H1 (cell line): ENCODE data around the gene NPNT. TPM values are rescaled to one million over a fixed set of nuclear protein-coding genes. Genes with fewer than 3 reads are reported as not detected.

Source experiments
- CEBPB ChIP-seq: IDR thresholded peaks from 2 replicates; pipeline ENCODE4 v1.6.1; 2012; ENCODE audit warnings: low read depth, low read length
- CHD2 ChIP-seq: IDR thresholded peaks from 2 replicates; pipeline ENCODE4 v1.6.1; 2012; ENCODE audit warnings: low read length, improper control_type of control experiment
- CTBP2 ChIP-seq: IDR thresholded peaks from 2 replicates; pipeline ENCODE4 v1.7.0; 2011; ENCODE audit warnings: borderline replicate concordance, mild to moderate bottlenecking, moderate library complexity, mixed read lengths, low read length; ENCODE audit not compliant: insufficient read depth, insufficient read length
- GTF2F1 ChIP-seq: IDR thresholded peaks from 2 replicates; pipeline ENCODE4 v1.6.1; 2012; ENCODE audit warnings: low read depth, low read length, improper control_type of control experiment, borderline replicate concordance
- HDAC2 ChIP-seq, 2 experiments: fragments of 300-600 bp in 1 of 2; sonication (generic) in 1 of 2; IDR thresholded peaks; 2 replicates each; pipeline ENCODE4 v1.6.1; 2011 to 2012; ENCODE audit warnings: low read depth in 2 of 2, low read length in 2 of 2, mild to moderate bottlenecking in 2 of 2, moderate library complexity in 2 of 2, borderline replicate concordance in 1 of 2, inconsistent platforms in 1 of 2
- PHF8 ChIP-seq: fragments of 200-600 bp; sonication (generic); conservative IDR thresholded peaks from 2 replicates; pipeline ENCODE4 v1.7.1; 2012; ENCODE audit warnings: low read depth, mild to moderate bottlenecking, inconsistent platforms, low read length, moderate library complexity
- POLR2AphosphoS5 ChIP-seq: IDR thresholded peaks from 2 replicates; pipeline ENCODE4 v1.6.1; 2011; ENCODE audit warnings: low read depth, low read length
- SP2 ChIP-seq: IDR thresholded peaks from 2 replicates; pipeline ENCODE4 v1.6.1; 2012; ENCODE audit warnings: mild to moderate bottlenecking, low read length, inconsistent platforms
- TCF12 ChIP-seq: IDR thresholded peaks from 2 replicates; pipeline ENCODE4 v1.6.1; 2011; ENCODE audit warnings: low read depth, mild to moderate bottlenecking, low read length
- TEAD4 ChIP-seq: IDR thresholded peaks from 2 replicates; pipeline ENCODE4 v1.6.1; 2012; ENCODE audit warnings: low read depth, low read length, inconsistent platforms, mixed read lengths
- YY1 ChIP-seq: IDR thresholded peaks from 2 replicates; pipeline ENCODE4 v1.6.1; 2011; ENCODE audit warnings: low read depth, mild to moderate bottlenecking, low read length
- polyA plus RNA-seq, 7 experiments: library from polyadenylated mRNA; depleted of rRNA in 3 of 7; stranded (reverse) in 5 of 7; unstranded in 2 of 7; fragments of >200 nt in 5 of 7; fragments of 200-250 nt in 2 of 7; gene quantifications; 1 replicate in 5 of 7; 2 replicates in 1 of 7; 4 replicates in 1 of 7; pipeline versions ENCODE4 v1.2.1 to v1.2.3, GENCODE V29; 2011 to 2013; ENCODE audit warnings: missing spikeins in 2 of 7, mixed read lengths in 2 of 7
- total RNA-seq: library from RNA; stranded (reverse); fragmentation: NEBNext Ultra II Directional; extraction: Animal tissue kit (Norgen Biotek cat#: 25700); gene quantifications from 2 replicates; pipeline ENCODE4 v1.2.1, GENCODE V29; 2021
- TF ChIP-seq, protein P1 (sequence below): IDR thresholded peaks from 2 replicates; pipeline ENCODE4 v1.6.1; 2011; ENCODE audit warnings: low read length, improper control_type of control experiment
- TF ChIP-seq, protein P2 (sequence below), 3 experiments: IDR thresholded peaks; 1 replicate in 2 of 3; 2 replicates in 1 of 3; pipeline versions ENCODE4 v1.5.1 to v1.6.1; 2011; ENCODE audit warnings: low read length in 3 of 3, mild to moderate bottlenecking in 3 of 3, inconsistent platforms in 2 of 3, low read depth in 1 of 3, moderate library complexity in 1 of 3; ENCODE audit not compliant: insufficient read depth in 1 of 3; ENCODE audit errors: control extremely low read depth in 1 of 3

The NPNT gene
- total and polyA plus RNA-seq, 2 of the 8 experiments (the other 6 are each of a cell fraction or from before 2014, with no cell fraction given), result 0.24 to 0.97 TPM

DNA sequence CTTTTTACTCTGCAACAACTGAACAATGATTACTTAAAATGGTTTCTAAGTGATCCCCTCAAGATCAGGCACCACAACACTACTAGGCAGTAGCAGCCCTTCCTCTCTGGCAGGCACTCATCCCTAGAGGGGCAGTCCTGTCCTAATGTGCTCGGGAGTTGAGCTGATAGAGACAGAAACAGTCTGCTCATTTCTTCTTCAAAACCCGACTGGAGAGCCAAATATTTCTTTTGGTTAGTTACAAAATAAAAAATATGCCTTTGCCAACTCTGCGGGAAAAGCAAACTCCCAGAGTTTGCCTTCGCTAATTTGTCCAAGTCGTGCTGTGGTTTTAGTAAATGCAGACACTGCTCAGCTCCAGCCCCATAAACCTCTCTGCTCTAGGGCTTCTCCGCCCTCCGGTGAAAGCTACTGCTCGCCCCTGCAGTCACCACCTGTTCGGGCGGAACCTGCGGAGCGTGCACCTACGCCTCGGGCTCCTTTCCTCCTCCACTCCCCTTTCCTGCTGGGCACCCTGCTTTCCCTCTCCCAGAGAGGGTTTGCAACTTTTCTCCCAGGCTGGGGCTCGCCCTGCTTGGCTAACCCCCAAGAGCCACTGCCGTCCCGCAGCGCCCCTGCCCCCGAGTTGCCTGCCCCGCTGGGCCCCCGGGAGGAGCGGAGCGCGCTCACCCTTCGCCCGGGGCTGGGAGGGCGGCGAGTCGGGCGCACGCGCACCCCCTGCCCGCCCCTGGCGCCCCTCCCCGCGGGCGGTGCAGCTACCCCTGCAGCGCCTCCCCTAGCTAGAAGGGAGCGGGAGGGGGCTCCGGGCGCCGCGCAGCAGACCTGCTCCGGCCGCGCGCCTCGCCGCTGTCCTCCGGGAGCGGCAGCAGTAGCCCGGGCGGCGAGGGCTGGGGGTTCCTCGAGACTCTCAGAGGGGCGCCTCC, at the start of gene NPNT (continued):
- TF ChIP-seq POLR2AphosphoS5, result no peak
- no peak for TF ChIP-seq YY1
- no peak for TF ChIP-seq TEAD4
- no peak for TF ChIP-seq HDAC2 (IDR thresholded peaks at IDR 0.05; ENCODE audit: borderline replicate concordance in 1 of 2, low read depth in 2 of 2, low read length in 2 of 2)
- TF ChIP-seq TCF12, result no peak
- TF ChIP-seq GTF2F1, result no peak
- TF ChIP-seq SP2, result no peak
- TF ChIP-seq, protein P1, sequence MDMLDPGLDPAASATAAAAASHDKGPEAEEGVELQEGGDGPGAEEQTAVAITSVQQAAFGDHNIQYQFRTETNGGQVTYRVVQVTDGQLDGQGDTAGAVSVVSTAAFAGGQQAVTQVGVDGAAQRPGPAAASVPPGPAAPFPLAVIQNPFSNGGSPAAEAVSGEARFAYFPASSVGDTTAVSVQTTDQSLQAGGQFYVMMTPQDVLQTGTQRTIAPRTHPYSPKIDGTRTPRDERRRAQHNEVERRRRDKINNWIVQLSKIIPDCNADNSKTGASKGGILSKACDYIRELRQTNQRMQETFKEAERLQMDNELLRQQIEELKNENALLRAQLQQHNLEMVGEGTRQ, result no peak
- TF ChIP-seq CEBPB, result no peak
- no peak for TF ChIP-seq PHF8
- TF ChIP-seq, protein P2, sequence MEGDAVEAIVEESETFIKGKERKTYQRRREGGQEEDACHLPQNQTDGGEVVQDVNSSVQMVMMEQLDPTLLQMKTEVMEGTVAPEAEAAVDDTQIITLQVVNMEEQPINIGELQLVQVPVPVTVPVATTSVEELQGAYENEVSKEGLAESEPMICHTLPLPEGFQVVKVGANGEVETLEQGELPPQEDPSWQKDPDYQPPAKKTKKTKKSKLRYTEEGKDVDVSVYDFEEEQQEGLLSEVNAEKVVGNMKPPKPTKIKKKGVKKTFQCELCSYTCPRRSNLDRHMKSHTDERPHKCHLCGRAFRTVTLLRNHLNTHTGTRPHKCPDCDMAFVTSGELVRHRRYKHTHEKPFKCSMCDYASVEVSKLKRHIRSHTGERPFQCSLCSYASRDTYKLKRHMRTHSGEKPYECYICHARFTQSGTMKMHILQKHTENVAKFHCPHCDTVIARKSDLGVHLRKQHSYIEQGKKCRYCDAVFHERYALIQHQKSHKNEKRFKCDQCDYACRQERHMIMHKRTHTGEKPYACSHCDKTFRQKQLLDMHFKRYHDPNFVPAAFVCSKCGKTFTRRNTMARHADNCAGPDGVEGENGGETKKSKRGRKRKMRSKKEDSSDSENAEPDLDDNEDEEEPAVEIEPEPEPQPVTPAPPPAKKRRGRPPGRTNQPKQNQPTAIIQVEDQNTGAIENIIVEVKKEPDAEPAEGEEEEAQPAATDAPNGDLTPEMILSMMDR (IDR thresholded peaks at IDR 0.05; ENCODE audit: control extremely low read depth in 1 of 3, insufficient read depth in 1 of 3, low read depth in 1 of 3, low read length in 3 of 3), result no peak
- TF ChIP-seq CTBP2, result no peak
- no peak for TF ChIP-seq CHD2
